GM19238 (cell line): ENCODE data around the gene ICAM4.
"Not testable (repeated sequence)": the region's sequence is repeated elsewhere in the genome, so short reads cannot be mapped to it uniquely, and the experiment has no call there.

Experiments
- DNase-seq: peaks from one replicate; pipeline ENCODE4 v3.0.0; 2011; ENCODE audit warnings: low spot score; ENCODE audit not compliant: insufficient read length

ICAM4 gene

DNA sequence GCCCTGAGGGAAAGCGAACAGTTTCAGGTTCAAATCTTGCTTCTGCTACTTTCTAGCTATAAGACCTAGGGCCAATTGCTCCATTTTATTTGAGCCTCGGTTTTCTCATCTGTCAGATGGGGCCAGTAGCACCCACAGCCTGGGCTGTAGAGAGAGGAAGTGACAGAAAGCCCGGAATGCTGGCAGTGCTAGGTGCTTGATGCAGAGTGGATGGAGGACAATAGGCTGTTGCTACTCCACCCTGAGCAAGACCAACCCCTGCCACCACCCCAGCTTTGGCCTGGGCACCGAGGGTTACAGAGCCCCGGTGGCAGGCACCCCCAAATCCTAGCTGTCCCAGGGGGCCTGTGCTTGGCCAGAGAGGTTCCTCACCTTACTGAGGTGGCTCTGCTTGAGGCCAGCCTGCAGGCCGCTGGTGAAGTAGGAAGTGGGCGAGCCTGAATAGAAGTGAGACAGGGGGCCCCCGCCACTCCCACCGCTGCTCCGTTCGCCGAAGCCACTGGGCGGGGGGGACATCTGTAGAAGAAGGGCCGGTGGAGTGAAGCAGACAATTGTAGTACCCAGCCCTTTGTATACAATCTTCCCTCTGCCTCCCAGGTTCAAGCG lies 31.2 kb downstream of the ICAM4 start:
- no peak for DNase-seq

DNA sequence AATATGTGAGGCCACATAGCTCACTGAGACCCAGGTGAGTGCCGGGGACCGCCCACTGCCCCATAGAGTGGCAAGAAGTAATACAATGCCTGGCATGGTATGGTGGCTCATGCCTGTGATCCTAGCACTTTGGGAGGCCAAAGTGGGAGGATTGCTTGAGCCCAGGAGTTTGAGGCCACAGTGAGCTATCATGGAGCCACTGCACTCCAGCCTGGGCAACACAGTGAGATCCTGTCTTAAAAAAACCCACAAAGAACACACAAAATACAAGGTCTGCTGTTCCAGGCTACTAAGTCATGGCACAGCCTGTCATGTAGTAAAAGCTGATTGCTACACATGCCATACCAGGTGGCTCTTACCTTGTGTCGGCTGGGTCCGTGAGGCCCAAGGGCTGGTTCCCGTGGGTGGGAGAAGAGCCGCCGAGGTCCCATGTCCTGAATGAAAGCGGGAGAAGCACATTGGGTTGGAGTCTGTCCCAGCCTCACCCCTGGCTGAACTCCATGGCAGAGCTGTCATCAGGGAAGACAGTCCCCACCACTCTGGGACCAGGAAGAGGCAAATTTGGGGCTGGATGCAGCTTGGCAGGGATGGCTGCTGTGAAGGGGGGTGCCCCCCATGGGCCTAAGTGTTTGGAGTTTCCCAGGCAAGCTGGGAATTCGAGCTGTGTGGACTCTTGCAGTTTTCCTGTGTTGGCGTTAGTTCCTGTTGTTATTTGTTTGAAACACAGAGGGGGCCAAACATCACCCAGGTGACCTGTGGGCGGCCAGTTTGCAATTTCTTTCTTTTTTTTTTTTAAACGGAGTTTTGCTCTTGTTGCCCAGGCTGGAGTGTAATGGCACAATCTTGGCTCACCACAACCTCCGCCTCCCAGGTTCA lies 32.3 kb downstream of the ICAM4 start:
- no peak for DNase-seq

DNA sequence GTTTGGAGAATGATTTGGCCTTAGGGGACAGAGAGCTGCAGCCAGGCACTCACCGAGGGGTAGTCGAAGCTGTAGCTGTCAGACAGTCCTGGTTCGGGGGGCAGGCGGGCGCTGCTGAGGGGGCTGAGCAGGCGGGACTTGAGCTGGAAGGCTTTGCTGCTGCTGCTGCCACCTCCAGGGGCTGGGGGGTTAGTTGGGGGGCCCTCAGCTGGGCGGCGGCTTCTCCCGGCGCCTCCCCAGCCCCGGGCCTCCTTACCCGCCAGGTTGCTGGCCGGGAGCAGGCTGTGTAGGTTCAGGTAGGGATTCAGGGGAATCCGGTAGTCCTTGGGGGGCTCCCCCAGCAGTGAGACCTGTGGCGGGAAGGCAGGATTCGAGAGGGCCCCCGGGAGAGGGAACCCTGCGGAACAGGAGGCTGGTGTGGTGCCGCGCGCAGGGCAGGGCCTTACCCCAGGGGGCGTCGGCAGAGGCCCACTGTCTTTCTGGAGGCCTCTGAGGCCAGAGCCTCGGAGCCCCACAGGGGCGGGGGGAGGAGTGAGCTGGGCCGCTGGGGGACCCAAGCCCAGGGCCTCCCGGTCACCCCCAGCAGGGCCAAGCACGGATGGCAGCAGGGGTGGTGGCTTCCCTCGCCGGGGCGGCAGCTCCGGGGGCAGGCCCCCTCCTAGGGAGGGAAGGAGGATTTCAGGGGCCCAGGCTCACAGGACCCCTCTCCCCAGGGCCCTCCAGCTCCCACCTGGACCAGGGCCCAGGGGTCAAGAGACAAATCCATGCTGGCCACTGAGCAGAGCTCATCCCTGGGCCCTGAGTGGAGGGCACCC lies 34.1 kb downstream of the ICAM4 start:
- DNase-seq: no peak

DNA sequence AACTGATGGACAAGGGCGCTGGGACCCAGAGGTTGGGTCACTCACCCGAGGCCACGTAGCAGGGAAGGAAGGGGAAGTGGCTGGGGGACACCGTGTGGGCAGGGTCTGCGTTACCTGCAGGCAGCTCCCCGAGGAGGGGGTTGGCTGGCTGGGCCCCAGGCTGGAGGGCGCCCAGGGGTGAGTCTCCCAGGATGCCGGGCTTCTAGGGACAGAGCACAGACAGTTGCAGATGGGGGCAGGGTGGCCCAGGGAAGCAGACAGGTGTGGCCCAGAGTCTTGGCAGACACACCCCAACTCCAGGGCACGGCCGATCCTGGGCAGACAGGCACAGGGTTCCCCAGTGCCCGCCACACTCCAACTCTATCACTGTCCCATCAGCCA lies 34.7 kb downstream of the ICAM4 start:
- DNase-seq: no peak

DNA sequence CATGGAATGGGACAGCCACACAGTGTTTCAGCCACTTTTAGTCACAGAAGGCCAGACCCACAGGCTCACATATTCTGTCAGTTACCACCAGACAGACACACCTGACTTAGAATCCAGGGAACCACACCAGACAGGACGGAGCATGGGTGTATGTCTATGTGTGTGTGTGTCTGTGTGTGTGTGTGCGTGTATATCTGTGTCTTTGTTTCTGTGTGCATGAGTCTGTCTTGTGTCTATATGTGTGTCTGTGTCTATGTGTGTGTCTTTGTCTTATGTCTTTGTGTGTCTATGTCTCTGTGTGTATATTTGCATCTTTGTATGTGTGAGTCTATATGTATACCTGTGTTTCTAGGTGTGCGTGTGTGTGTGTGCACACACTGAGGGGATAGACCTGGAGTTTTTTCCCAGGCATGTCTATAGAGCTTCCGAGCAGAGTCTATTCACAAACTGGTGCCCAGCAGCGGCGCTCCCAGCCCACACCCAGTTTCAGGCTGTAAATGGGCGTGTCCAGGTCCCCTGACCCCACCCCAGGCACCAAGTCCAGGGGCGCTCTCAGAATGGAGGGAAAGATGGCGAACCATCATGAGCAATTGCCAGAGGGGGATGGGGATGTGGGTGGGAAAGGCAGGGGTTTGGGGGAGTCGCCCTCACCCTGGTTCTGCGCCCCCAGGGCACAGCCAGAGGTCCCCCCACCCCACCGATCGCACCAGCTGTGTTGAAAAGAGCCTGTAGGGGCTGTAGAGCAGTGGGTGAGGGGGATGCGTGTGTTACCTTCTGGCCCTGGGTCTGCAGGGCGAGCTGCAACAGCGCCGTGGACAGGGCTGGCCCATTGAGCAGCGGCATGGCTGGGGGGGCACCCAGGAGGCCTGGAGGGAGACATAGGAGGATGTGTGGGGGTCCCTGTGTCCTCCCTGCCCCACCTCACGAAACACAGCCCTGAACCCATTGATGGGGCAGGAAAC lies 35.4 kb downstream of the ICAM4 start:
- DNase-seq: no peak

DNA sequence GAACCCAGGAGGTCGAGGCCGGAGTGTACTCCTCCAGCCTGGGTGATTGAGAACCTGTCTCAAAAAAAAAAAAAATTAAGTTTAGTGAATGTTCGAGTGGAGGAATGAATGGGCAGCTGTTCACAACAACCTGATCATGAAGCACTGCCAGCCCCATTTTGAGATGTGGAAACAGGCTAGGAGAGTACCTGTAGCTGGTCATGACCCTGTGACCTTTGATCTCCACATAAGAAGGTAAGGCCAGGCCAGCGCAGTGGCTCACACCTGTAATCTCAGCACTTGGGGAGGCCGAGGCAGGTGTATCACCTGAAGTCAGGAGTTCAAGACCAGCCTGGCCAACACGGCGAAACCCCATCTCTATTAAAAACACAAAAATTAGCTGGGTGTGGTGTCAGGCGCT lies 39.0 kb downstream of the ICAM4 start:
- no peak for DNase-seq

DNA sequence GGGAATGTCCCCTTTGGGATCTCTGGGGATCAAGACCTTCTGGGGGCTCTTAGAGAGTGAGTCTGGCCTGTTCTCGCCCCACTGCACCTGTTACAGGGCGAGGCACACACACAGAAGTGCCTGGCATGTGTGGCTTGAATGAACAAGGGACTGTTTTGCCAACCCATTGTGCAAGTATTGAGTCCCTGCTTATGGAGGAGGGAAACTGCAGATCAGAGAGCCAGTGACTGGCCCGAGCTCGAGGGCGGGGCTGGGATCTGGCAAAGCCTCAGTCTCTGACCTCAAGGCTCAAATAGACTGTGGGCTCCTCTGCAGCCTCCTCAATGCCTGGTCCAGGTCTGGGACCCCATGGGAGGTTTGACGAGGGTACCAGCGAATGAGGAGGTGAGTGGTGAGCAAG lies 41.0 kb downstream of the ICAM4 start:
- no peak for DNase-seq

DNA sequence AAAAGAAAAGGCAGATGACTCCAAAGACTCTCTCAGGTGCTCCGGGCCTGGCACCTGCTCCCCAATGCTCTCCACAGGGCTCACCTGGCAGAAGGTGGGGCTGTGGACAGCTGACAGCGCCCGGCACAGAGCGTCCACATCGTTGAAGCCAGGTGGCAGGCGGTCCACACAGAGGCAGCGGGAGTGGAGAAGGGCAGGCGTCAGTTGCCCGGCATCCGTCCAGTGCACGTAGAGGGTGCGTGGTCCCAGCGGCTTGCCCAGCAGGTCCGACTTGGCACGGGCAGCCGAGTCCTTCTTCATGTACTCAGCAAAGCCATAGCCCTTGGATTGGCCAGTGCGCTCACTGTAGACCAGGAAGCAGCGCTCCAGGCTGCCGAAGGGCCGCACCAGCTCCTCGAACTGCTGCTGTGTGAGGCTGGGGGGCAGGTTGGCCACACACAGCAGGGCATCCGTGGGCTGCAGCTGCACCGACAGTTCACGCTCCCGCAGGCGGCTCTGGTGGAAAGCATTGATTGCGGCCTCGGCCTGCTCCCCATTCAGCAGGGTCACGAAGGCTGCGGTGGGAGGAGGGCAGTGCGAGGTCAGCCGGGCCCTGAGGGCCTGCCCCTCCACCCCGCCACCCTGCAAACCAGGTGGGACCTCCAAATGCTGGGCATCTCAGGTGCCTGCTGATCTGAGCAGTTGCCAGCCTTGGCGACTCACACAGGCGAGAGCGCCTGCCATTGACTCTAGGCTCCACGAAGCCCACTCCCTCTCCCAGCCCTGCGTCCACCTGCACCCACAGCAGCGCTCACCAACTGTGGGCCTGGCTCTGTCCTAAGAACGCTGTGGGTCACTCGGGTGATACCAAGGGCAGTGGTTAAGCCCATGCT lies 42.0 kb downstream of the ICAM4 start:
- no peak for DNase-seq

DNA sequence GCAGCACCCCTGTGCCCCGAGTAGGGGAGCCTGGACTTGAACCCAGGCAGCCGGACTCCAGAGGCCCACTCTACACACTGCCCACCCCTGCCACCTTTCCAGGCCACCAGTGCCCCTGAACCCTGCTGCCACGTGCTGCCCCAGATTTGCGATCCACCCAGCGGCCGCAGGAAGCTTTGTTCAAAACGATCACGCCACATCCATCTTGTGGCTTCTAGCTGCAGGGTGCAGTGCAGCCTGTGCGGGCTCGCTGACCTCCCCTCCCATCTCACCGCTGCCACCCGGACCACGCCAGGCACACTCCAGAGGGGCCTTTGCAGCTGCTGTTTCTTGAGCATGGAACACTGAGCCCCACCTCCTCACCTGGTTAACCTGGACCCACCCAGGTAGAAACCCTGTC lies 42.8 kb downstream of the ICAM4 start:
- no peak for DNase-seq

DNA sequence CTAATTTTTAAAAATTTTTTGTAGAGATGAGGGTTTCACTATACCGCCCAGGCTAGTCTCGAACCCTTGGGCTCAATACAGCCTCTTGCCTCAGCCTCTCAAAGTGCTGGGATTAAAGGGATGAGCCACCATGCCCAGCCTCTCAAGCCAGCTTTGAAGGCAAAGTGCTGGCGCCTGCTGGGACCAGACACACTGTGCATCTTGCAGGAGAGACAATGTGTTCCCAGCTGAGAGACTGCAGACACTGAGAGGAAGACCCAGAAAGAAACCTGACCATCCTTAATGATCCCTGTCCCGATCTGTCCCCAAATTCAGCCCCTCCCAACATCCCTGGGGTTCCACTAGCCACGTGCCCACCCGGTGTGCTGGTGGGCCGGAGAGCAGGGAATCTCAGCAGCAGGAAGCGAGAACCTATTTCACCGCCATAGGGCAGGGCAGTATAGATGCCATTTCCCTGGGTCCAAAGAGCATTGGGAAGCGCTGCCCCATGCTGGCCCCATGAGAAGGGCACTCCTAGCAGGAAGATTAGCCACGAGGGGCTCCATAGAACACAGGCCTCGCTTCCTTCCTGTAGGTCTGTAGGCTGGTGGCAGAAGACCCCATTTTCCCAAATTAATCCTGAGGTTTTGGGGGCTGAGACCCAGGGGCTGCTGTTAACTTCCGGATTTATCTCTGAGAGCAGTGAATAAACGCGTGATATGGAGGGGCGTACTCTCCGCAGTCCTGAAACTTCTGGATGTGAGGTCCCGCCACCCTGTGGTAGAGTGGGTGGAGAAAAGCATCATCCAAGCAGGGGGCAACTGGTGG lies 45.6 kb downstream of the ICAM4 start:
- DNase-seq: no peak

DNA sequence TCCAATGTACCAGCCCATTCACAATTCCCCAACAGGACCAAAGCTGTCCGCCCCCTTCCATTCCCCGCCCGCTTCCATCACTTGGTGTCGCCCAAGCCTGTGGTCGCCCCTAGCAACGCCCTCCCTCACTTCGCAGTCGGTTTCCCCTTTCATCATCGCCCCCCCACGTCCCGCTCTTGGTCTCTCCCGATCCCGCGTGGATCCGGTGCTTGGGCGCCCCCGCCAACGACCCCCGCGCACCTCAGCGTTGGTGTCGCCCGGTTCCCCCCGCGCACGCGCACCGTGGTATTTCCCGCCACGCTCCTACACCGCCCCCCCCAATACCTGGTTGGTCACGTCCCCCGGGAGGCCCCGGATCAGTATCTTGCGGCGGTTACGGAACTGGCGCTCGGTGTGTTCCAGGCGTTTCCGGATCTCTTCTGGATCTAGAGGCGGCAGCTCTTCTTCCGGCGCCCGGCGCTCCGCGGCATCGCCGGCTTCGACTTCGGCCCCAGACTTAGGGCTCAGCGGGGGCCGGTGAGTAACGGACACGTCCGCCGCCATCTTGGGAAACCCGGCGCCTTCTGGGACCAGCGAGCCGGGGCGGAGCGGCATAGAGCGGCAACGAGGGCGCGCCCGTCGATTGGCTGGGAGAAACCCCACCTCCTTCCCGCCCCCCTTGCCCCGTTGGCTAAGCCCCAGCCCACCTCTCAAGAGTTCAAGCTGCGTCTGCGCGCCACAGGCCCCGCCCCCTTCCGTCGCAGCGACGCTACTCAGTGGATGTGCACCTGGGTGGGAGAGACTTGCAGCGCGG lies 46.4 kb downstream of the ICAM4 start, which contains the start of gene RAVER1:
TSS of gene RAVER1 (minus strand) at position 565 of the 793 bp plus-strand sequence. CDS start at position 543, 22 bp downstream.
- peak; percentile 99 for DNase-seq

DNA sequence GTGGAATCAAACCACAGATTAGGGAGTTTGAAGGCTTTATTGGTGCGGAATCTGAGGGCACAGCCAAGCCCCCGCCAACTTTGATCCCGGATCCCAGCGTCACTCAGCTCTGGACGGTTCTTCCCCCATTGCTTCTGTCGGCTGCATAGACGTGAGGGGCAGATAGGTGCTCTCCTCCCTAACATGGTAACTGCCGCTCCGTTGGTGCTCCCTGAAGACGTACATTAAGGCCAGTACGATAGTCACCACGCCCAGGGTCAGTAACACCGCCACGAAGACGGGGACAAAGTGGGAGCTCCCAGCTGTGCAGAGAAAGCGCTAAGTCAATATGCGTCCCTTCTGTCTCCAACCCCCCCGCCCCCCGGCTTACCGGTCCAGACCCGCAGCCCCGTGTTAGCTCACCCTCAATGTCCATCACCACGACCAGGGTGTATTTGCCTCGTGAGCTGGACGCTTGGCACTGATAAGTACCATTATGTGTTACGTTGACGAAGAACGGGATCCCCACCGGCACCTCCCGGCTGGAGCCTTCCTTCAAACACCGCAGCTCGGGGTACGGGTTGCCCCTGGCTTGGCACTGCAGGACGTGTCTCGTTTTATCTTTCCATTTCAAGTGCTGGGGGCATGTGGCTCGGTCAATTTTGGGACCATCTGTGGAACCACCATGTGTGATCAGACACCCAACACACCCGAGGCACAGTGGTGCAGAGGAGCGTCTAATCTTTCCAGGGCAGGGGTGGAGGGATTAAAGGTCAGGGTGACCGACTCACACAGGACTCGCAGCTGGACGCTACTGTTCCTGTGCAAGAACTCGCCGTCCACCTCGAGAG lies 47.2 kb downstream of the ICAM4 start:
- no peak for DNase-seq

DNA sequence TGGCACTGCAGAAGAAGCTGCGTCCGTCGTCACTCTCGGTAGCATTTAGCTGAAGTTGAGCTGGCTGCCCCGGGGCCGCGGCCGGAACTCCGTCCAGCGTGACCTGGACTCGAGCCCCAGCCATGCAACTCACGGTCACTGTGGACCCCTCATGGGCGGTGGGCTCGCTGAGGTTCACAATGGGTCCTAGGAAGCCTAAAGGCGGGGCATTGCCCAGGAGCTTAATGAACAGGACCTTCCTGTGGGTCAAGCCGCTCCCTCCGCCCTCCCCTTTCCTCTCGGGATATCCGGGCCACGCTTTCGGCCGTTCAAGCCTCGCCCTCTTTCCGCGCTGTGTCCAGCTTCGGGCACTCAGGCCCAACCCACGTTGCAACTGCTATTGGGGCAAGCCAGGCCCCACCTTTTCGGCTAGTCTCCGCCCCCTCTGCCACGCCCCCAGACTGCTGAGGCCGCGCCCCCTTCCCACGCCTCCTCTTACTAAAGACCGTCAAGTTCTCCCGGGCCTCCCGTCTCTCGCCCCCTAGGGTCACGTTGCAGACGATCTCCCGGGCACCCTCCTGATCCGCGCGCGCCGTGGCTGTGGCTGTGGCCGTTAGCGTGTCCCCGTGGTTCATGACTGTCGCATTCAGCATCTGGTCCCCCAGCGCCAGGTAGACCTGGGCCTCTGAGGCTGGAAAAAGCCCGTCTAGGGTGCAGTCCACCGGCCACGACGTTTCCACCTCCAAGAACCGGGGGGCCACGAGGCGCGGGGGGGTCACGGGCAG lies 48.0 kb downstream of the ICAM4 start:
- DNase-seq: no peak

DNA sequence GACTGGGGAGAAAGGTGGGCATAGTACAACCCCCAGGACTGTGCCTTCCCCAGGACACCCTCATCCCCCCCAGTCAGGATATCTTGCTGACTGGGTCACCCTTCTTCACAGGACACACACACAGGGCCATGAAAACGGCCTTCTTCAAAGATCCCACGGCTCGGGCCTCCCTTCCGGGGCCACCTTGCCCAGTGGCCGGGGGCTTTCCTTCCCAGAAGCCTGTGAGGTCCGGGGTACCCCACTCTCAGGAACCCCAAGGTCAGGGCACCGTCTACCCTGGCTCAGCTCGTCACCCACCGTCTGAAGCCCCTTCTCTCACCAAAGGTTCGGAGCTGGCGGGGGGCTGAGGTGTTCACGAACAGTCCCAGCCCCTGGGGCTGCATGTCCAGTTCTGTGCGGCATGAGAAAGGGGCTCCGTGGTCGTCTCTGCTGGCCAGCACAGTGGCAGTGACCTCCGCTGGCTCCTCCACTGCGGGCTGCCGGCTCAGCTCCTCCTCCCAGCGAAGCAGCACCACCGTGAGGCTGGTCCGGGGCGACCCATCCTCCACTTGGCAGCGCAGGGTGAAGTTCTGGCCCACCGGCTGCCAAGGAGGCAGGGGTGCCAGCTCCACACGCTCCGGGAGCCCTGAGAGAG lies 48.7 kb downstream of the ICAM4 start:
- no peak for DNase-seq

DNA sequence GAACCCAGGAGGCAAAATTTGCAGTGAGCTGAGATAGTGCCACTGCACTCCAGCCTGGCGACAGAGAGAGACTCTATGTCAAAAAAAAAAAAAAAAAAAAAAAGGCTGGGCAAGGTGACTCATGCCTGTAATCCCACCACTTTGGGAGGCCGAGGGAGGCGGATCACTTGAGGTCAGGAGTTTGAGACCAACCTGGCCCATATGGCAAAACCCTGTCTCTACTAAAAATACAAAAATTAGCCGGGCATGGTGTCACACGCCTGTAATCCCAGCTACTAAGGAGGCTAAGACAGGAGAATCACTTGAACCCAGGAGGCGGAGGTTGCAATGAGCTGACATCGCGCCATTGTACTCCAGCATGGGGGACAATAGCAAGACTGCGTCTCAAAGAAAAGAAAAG lies 50.0 kb downstream of the ICAM4 start:
- not testable (repeated sequence) for DNase-seq
